Measurements from ENCODE around the gene SEC61G.

SEC61G gene

DNA sequence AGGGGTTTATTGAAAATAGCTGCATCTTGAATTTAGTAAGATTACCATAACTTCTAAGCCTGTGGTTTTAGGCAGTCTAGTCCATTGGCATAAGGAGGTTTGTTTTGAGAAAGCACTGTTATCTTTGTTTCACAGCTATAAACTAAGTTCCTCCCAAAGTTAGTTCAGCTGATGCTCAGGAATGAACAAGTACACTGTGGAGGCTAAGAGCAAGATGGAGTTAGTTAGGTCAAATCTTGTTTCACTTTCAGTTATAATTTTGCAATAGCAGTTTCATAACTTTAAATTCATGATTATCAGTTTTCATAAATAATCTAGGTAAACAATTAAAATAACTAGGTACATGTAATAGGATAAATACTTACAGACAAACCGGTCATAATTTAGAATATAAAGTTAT, 15.4 kb downstream of the SEC61G start:
- no peak for DNase-seq (ENCODE audit: low read depth, low spot score)
- TF ChIP-seq, protein P1, sequence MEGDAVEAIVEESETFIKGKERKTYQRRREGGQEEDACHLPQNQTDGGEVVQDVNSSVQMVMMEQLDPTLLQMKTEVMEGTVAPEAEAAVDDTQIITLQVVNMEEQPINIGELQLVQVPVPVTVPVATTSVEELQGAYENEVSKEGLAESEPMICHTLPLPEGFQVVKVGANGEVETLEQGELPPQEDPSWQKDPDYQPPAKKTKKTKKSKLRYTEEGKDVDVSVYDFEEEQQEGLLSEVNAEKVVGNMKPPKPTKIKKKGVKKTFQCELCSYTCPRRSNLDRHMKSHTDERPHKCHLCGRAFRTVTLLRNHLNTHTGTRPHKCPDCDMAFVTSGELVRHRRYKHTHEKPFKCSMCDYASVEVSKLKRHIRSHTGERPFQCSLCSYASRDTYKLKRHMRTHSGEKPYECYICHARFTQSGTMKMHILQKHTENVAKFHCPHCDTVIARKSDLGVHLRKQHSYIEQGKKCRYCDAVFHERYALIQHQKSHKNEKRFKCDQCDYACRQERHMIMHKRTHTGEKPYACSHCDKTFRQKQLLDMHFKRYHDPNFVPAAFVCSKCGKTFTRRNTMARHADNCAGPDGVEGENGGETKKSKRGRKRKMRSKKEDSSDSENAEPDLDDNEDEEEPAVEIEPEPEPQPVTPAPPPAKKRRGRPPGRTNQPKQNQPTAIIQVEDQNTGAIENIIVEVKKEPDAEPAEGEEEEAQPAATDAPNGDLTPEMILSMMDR (IDR thresholded peaks at IDR 0.05; ENCODE audit: low read depth, low read length), result no peak
- H3K4me3 ChIP-seq (ENCODE audit: low read depth, low read length), result no peak overlapping the region
- in situ Hi-C loops (cut with HindIII; ENCODE audit: low sequenced_read_pairs), result no loop called here

DNA sequence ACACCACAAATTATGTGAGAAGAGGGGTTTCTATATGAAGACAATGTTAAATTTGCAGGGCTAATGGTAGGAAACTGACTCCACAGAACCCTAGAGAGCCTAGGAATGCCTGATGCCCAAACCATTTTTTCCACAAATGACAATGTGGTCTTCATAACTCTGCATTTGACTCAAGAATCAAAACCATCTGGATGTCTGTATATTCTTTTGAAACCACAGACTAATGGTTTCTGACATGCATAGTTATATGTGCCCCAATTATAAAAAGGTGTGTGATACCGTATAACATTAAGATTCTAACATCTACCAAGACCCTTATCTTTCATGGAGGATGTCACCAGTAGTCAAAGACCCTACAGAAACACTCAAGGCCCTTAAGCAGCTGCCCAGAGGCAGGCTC, 20.3 kb downstream of the SEC61G start:
- in situ Hi-C loops (cut with HindIII; ENCODE audit: low sequenced_read_pairs), result no loop called here
- DNase-seq (ENCODE audit: low read depth, low spot score), result no peak
- TF ChIP-seq, protein P1 (IDR thresholded peaks at IDR 0.05; ENCODE audit: low read depth, low read length), result no peak
- no peak overlapping the region for H3K4me3 ChIP-seq (ENCODE audit: low read depth, low read length)

DNA sequence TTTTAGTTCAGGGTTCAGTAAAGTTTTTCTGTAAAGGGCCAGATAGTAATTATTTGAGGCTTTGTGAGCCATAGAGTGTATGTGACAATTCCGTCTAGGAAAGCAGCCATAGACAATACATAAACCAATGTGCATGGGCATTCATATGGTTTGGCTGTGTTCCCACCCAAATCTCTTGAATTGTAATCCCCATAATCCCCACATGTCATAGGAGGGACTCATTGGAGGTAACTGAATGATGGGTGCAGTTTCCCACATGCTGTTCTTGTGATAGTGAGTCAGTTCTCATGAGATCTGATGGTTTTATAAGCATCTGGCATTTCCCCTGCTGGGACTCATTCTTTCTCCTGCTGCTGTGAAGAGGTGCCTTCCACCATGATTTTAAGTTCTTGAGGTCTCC, 29.9 kb downstream of the SEC61G start:
- in situ Hi-C loops (cut with HindIII; ENCODE audit: low sequenced_read_pairs), result no loop called here
- no peak overlapping the region for H3K4me3 ChIP-seq (ENCODE audit: low read depth, low read length)
- TF ChIP-seq, protein P1 (IDR thresholded peaks at IDR 0.05; ENCODE audit: low read depth, low read length), result no peak
- DNase-seq (ENCODE audit: low read depth, low spot score), result no peak

DNA sequence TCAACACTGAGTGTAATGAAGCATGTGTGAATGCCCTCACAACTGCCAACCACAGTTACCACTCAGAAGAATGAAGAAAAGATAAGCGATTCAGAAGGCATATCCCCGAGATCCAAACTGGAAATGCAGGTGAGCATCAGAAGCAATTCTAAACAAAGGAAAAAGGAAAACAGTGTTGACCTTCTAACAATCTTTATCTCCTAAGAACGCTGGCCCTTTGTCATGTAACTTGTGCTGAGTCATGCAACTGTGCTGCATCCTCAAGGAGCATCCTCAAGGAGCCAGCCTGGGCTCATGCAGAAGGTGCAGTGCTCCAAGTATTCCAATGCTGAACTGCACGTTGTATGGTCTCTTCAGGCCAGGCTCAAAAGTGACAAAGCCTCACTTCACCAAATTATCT, 30.6 kb downstream of the SEC61G start:
- TF ChIP-seq, protein P1 (IDR thresholded peaks at IDR 0.05; ENCODE audit: low read depth, low read length), result no peak

DNA sequence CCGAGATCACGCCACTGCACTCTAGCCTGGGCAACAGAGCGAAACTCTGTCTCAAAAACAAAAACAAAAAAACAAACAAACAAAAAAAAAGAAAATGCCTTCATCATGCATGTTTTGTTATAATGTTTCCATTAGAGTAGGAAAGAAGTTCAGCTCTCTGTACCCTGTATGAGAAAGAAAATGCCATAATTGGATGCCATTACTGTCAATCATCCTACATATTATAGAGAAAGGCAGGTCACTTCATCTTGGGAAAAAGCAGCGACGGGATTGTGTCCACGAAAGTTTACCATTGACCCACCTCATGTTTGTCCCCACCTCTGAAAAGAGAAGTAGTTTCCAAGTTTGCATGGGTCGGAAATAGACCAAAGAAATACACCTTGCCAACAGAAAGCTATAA, 33.8 kb downstream of the SEC61G start:
- DNase-seq (ENCODE audit: low read depth, low spot score), result no peak
- in situ Hi-C loops (cut with HindIII; ENCODE audit: low sequenced_read_pairs), result no loop called here
- H3K4me3 ChIP-seq (ENCODE audit: low read depth, low read length), result no peak overlapping the region
- TF ChIP-seq, protein P1 (IDR thresholded peaks at IDR 0.05; ENCODE audit: low read depth, low read length), result no peak

More for the DNA sequence above, 30.6 kb downstream of the SEC61G start:
- H3K4me3 ChIP-seq (ENCODE audit: low read depth, low read length), result no peak overlapping the region
- DNase-seq (ENCODE audit: low read depth, low spot score), result no peak
- in situ Hi-C loops (cut with HindIII; ENCODE audit: low sequenced_read_pairs), result no loop called here

DNA sequence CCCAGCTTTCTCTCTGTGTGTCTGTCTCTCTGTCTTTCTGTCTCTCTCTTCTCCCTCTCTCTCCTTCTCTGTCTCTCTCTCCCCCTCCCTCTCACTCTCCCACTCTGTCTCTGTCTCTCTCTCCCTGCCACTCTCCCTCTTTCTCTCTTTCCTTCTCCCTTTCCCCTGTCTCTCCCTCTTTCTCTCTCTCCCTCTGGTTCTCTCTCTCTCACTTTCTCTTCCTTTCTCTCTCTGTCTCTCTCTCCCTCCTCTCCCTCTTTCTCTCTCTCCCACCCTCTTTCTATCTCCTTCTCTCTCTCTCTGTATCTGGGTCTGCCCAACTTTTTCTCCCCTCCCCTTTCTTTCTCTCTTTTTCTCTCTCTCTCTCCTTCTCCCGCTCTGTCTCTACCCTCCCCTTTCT, 36.5 kb downstream of the SEC61G start:
- TF ChIP-seq, protein P1 (IDR thresholded peaks at IDR 0.05; ENCODE audit: low read depth, low read length), result no peak
- in situ Hi-C loops (cut with HindIII; ENCODE audit: low sequenced_read_pairs), result no loop called here
- DNase-seq (ENCODE audit: low read depth, low spot score), result no peak
- no peak overlapping the region for H3K4me3 ChIP-seq (ENCODE audit: low read depth, low read length)

DNA sequence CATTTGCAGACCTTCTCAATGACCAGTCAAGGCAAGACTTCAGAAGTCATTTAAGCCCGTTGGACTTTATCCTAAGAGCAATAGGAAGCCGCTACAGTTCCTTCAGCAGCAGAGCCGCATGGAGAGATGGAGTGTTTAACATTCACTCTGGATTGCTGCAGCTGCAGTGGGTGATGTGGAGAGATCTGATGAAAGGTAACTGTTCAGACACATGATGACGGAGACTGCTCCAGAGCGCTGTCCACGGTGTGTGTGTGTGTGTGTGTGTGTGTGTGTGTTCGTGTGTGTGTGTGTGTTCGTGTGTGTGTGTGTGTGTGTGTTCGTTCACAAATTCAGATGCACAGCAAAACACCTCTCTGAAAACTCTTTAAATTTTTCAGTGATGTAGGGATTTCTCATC, 37.0 kb downstream of the SEC61G start:
- in situ Hi-C loops (cut with HindIII; ENCODE audit: low sequenced_read_pairs), result no loop called here
- TF ChIP-seq, protein P1 (IDR thresholded peaks at IDR 0.05; ENCODE audit: low read depth, low read length), result no peak
- no peak overlapping the region for H3K4me3 ChIP-seq (ENCODE audit: low read depth, low read length)
- no peak for DNase-seq (ENCODE audit: low read depth, low spot score)

Data from astrocyte of the spinal cord (primary cell).